Heart left ventricle (tissue), 16 donors: ENCODE measurements around the gene TMEM14A. TPM values are rescaled to one million over a fixed set of nuclear protein-coding genes. Genes with fewer than 3 reads are reported as not detected.

Experiments used
- ATAC-seq, 4 donors: fragments of 200-7000 bp; cut with Tn5 transposase; one replicate each; pipeline ENCODE4 v1.9.1; 2020 to 2022; ENCODE audit warnings: moderate library complexity in 4 of 4, mild to moderate bottlenecking in 3 of 4, moderate number of reproducible peaks in 1 of 4
- DNase-seq, 5 donors: peaks; one replicate each; pipeline ENCODE4 v3.0.0-alpha.2; 2020
- H3K27ac ChIP-seq, 12 donors: fragments of 200-600 bp; sonication (generic) in 4 of 12; one replicate each; pipeline versions ENCODE4 v1.5.0 to v1.8.0; 2016 to 2022; ENCODE audit warnings: mild to moderate bottlenecking in 2 of 12
- H3K27me3 ChIP-seq, 9 donors: fragments of 200-600 bp; sonication (generic) in 2 of 9; one replicate each; pipeline versions ENCODE4 v1.5.1 to v1.8.0; 2016 to 2022; ENCODE audit warnings: mild to moderate bottlenecking in 3 of 9
- H3K36me3 ChIP-seq, 9 donors: fragments of 200-600 bp; sonication (generic) in 2 of 9; one replicate each; pipeline versions ENCODE4 v1.5.0 to v1.8.0; 2018 to 2022; ENCODE audit warnings: mild to moderate bottlenecking in 2 of 9
- H3K4me1 ChIP-seq, 12 donors: fragments of 200-600 bp; sonication (generic) in 4 of 12; one replicate each; pipeline versions ENCODE4 v1.5.0 to v1.8.0; 2016 to 2022; ENCODE audit warnings: mild to moderate bottlenecking in 3 of 12
- H3K4me3 ChIP-seq, 12 donors: fragments of 200-600 bp; sonication (generic) in 4 of 12; one replicate each; pipeline versions ENCODE4 v1.5.0 to v1.8.0; 2017 to 2022; ENCODE audit warnings: mild to moderate bottlenecking in 9 of 12, moderate library complexity in 4 of 12
- H3K9me3 ChIP-seq, 12 donors: fragments of 200-600 bp; sonication (generic) in 4 of 12; one replicate each; pipeline versions ENCODE4 v1.5.0 to v1.8.0; 2016 to 2022; ENCODE audit warnings: mild to moderate bottlenecking in 1 of 12
- CTCF ChIP-seq, 12 donors: fragments of 200-600 bp; sonication (generic) in 4 of 12; IDR thresholded peaks; one replicate each; pipeline versions ENCODE4 v1.5.0 to v1.8.0; 2018 to 2022; ENCODE audit warnings: antibody characterized with exemption in 12 of 12, mild to moderate bottlenecking in 5 of 12
- POLR2A ChIP-seq, 2 donors: fragments of 450-650 bp; IDR thresholded peaks; one replicate each; pipeline ENCODE4 v1.6.1; 2017; ENCODE audit warnings: antibody characterized with exemption in 2 of 2, mild to moderate bottlenecking in 2 of 2, moderate library complexity in 2 of 2
- WGBS, 4 donors: extraction: QIAGEN DNeasy Blood & Tissue Kit in 2 of 4; methylation state at CpG; one replicate each; pipeline versions ENCODE4 v1.1.5 to v1.1.7; 2013 to 2018; 5-methylcytosine and 5-hydroxymethylcytosine counted together
- intact Hi-C, 10 donors: fragments of 100-400 bp; cut with DNase I; formaldehyde crosslinking; loops; one replicate each; pipeline versions ENCODE4 v1.11.1 to v1.14.2; 2022
- polyA plus RNA-seq, 2 donors: library from polyadenylated mRNA; stranded (reverse); fragments of 200-250 nt; gene quantifications; one replicate each; pipeline ENCODE4 v1.2.3, GENCODE V29; 2013
- total RNA-seq, 9 donors: library from RNA; depleted of rRNA in 2 of 9; stranded (reverse); fragments of >200 nt in 2 of 9; fragmentation: NEBNext Ultra II Directional in 3 of 9; extraction: Animal tissue kit (Norgen Biotek cat#: 25700) in 3 of 9; gene quantifications; one replicate each; pipeline versions ENCODE4 v1.1.0 to v1.2.4, GENCODE V29; 2016 to 2023
- donor health status: ischemic (EF 13 %, LVEDD 7.1; RV severe dilation, severe dysfunction).
- donor health status: healthy with polysubstance abuse.
- donor health status: DM: no; HTN: yes; CAD: no.
- donor health status: DM: no; HTN: no; CAD: no.
- donor health status: ischemic (EF 25% LVEDD 6.9; RV normal size, moderate dysfunction).
- donor health status: ischemic (EF 25% LVEDD 5.7; RV mildly dilated, moderate dysfunction).
- donor health status: healthy.
- donor health status: DM: yes; HTN: yes; CAD: no.
- donor health status: ischemic (EF 35%, LVEDD 5.7; RV mildly dilated, moderate dysfunction).
- donor health status: nonischemic (EF 11% LVEDD 7.7; RV severe dilation, severe dysfunction).
- donor health status: DM: yes; HTN: yes; CAD: no.
- donor health status: PGD.
- donor health status: ischemic (EF 29% LVEDD 5.4; RV normal size, mild dysfunction).
- donor health status: nonischemic (EF 23%, LVEDD 6.1; RV moderate dilation, normal function).

TMEM14A gene
- total and polyA plus RNA-seq, 11 donors = 5.0 to 13.5 (median 8.0) TPM

GRCh38 chr6:52663936-52664185, 7.1 kb upstream of the TMEM14A start:
- TF ChIP-seq CTCF (IDR thresholded peaks at IDR 0.05) (peak in 2 of 12 donors; percentile 25 to 45), POLR2A (IDR thresholded peaks at IDR 0.05) (no peak)
- H3K27me3 ChIP-seq = peaks cover 0 to 7% (median 0%) of the 10 kb centered on the region in 9 donors
- peak overlapping the region in 8 of 12 donors; percentile 33 to 85 (median 73) for H3K27ac ChIP-seq
- intact Hi-C loops = loop anchor here (1.0 to 10.0 kb wide), 14 partner anchors 67 to 389 kb away; partner anchors contain the start of gene MCM3 (in 5 of the 10)
- ATAC-seq = no peak
- no peaks in the 10 kb centered on the region for H3K9me3 ChIP-seq
- no peak for DNase-seq
- 0 to 1% (median 0%) methylated on average over 11 of the region's 11 CpGs for WGBS, 4 donors
- peaks cover 0 to 36% (median 8%) of the 10 kb centered on the region in 12 donors for H3K4me1 ChIP-seq
- peak overlapping the region; percentile 44 to 88 (median 75) for H3K4me3 ChIP-seq
- H3K36me3 ChIP-seq = no peaks in the 10 kb centered on the region

GRCh38 chr6:52664186-52664990, 6.5 kb upstream of the TMEM14A start:
- peak overlapping the region; percentile 44 to 88 (median 75) for H3K4me3 ChIP-seq
- H3K27ac ChIP-seq = peak overlapping the region in 11 of 12 donors; percentile 33 to 85 (median 66)
- H3K9me3 ChIP-seq = no peaks in the 10 kb centered on the region
- no peaks in the 10 kb centered on the region for H3K36me3 ChIP-seq
- intact Hi-C loops = loop anchor here (2.0 to 10.0 kb wide), 11 partner anchors 67 to 390 kb away; partner anchors contain the start of gene MCM3 (in 5 of the 10)
- peaks cover 0 to 7% (median 0%) of the 10 kb centered on the region in 9 donors for H3K27me3 ChIP-seq
- DNase-seq (peak; percentile 88 to 95 (median 90)), ATAC-seq (peak; percentile 92 to 99 (median 98))
- peaks cover 0 to 36% (median 8%) of the 10 kb centered on the region in 12 donors for H3K4me1 ChIP-seq
- 3 to 5% (median 4%) methylated on average over 28 to 53 of the region's 53 CpGs for WGBS, 4 donors
- no peak for TF ChIP-seq CTCF (IDR thresholded peaks at IDR 0.05)
- TF ChIP-seq POLR2A (IDR thresholded peaks at IDR 0.05) = peak in 1 of 2 donors; percentile 96

GRCh38 chr6:52664991-52665686, 5.8 kb upstream of the TMEM14A start:
- Histone ChIP-seq H3K4me1 (peaks cover 0 to 36% (median 8%) of the 10 kb centered on the region in 12 donors), H3K4me3 (peak overlapping the region in 11 of 12 donors; percentile 61 to 88 (median 76)), H3K36me3 (no peaks in the 10 kb centered on the region), H3K9me3 (no peaks in the 10 kb centered on the region), H3K27me3 (peaks cover 0 to 7% (median 0%) of the 10 kb centered on the region in 9 donors), H3K27ac (peak overlapping the region in 3 of 12 donors; percentile 66 to 78 (median 77))
- intact Hi-C loops = loop anchor here (2.0 to 10.0 kb wide), 11 partner anchors 68 to 390 kb away; partner anchors contain the start of gene MCM3 (in 5 of the 10)
- TF ChIP-seq POLR2A (IDR thresholded peaks at IDR 0.05) = no peak
- no peak for TF ChIP-seq CTCF (IDR thresholded peaks at IDR 0.05)
- 77 to 88% (median 84%) methylated on average over 10 of the region's 10 CpGs for WGBS, 4 donors
- ATAC-seq (no peak), DNase-seq (no peak)

GRCh38 chr6:52666071-52666470, 4.8 kb upstream of the TMEM14A start:
- no peak for ATAC-seq
- Histone ChIP-seq H3K9me3 (no peaks in the 10 kb centered on the region), H3K4me1 (peaks cover 0 to 42% (median 15%) of the 10 kb centered on the region in 12 donors), H3K4me3 (no peak overlapping the region), H3K27me3 (peaks cover 0 to 7% (median 0%) of the 10 kb centered on the region in 9 donors), H3K36me3 (no peaks in the 10 kb centered on the region), H3K27ac (no peak overlapping the region)
- no peak for TF ChIP-seq CTCF (IDR thresholded peaks at IDR 0.05)
- no peak for DNase-seq
- intact Hi-C loops = loop anchor here in 7 of 10 donors (5.0 to 10.0 kb wide), 6 partner anchors 171 to 391 kb away; partner anchors contain the start of gene MCM3 (in 3 of the 7)
- 91 to 100% (median 97%) methylated on average over 2 of the region's 2 CpGs for WGBS, 4 donors
